A549 (cell line): ENCODE measurements around the gene PHF10. TPM values are rescaled to one million over a fixed set of nuclear protein-coding genes. Genes with fewer than 3 reads are reported as not detected.

Source experiments
- polyA plus RNA-seq, 4 experiments: library from polyadenylated mRNA; depleted of rRNA in 3 of 4; stranded (reverse); fragments of >200 nt; fragmentation: RNase III in 1 of 4; extraction: RNeasy Plus Mini Kit Qiagen cat#74134 plus additional on column Dnase treatment in 1 of 4; gene quantifications; 2 replicates in 3 of 4; 3 replicates in 1 of 4; pipeline ENCODE4 v1.2.3, GENCODE V29; 2011 to 2017

PHF10 gene
- polyA plus RNA-seq, 2 of the 4 experiments (the other 2 are of a cell fraction) = 21.9 to 29.6 TPM

Other genes starting within 250 kb of the PHF10 start
- gene WDR27, start 22.5 kb downstream of the PHF10 start, polyA plus RNA-seq (2011; rRNA removed) = 31.4 and 36.1 TPM in 2 replicates
- gene WDR27, start 22.5 kb downstream of the PHF10 start, polyA plus RNA-seq (2017; fragmentation: RNase III; extraction: RNeasy Plus Mini Kit Qiagen cat#74134 plus additional on column Dnase treatment) = 16.5 to 19.1 TPM (median 18.9 TPM) in 3 replicates
- 14.8 and 17.3 TPM in 2 replicates for gene C6orf120, start 22.4 kb downstream of the PHF10 start, polyA plus RNA-seq (2011; rRNA removed)
- 11.2 to 14.1 TPM (median 13.1 TPM) in 3 replicates for gene C6orf120, start 22.4 kb downstream of the PHF10 start, polyA plus RNA-seq (2017; fragmentation: RNase III; extraction: RNeasy Plus Mini Kit Qiagen cat#74134 plus additional on column Dnase treatment)
- gene DYNLT2, start 27.1 kb upstream of the PHF10 start, polyA plus RNA-seq (2011; rRNA removed) = 0.85 and 2.0 TPM in 2 replicates
- gene DYNLT2, start 27.1 kb upstream of the PHF10 start, polyA plus RNA-seq (2017; fragmentation: RNase III; extraction: RNeasy Plus Mini Kit Qiagen cat#74134 plus additional on column Dnase treatment) = 1.1 to 1.4 TPM (median 1.1 TPM) in 3 replicates
- gene ERMARD, start 27.1 kb upstream of the PHF10 start, polyA plus RNA-seq (2011; rRNA removed) = 22.5 and 22.8 TPM in 2 replicates
- 7.7 to 9.2 TPM (median 8.5 TPM) in 3 replicates for gene ERMARD, start 27.1 kb upstream of the PHF10 start, polyA plus RNA-seq (2017; fragmentation: RNase III; extraction: RNeasy Plus Mini Kit Qiagen cat#74134 plus additional on column Dnase treatment)